ENCODE results near the gene KANSL1.

KANSL1 gene

DNA sequence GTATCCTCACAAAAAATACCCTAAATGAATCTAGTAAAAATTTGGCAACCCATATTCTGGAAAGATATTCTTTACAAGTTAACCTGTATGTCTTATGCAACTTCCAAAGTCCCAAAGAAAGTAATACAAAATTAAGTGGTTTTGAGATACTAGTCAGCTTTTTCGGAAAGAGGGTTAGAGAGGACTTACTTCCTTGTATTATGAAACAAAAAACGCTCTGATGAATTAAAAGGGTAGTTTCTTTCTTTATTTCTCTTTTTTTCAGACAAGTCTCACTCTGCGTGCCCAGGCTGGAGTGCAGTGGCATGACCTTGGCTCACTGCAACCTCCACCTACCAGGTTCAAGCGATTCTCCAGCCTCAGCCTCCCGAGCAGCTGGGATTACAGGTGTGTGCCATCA, 51.6 kb downstream of the KANSL1 start:
- TF ChIP-seq, protein P1, sequence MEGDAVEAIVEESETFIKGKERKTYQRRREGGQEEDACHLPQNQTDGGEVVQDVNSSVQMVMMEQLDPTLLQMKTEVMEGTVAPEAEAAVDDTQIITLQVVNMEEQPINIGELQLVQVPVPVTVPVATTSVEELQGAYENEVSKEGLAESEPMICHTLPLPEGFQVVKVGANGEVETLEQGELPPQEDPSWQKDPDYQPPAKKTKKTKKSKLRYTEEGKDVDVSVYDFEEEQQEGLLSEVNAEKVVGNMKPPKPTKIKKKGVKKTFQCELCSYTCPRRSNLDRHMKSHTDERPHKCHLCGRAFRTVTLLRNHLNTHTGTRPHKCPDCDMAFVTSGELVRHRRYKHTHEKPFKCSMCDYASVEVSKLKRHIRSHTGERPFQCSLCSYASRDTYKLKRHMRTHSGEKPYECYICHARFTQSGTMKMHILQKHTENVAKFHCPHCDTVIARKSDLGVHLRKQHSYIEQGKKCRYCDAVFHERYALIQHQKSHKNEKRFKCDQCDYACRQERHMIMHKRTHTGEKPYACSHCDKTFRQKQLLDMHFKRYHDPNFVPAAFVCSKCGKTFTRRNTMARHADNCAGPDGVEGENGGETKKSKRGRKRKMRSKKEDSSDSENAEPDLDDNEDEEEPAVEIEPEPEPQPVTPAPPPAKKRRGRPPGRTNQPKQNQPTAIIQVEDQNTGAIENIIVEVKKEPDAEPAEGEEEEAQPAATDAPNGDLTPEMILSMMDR (IDR thresholded peaks at IDR 0.05; ENCODE audit: extremely low read depth, insufficient read depth, missing control alignments), result no peak
- in situ Hi-C loops (cut with MboI; ENCODE audit: low pct_unique_long_range_greater_than_20kb, low sequenced_read_pairs, unreplicated experiment), result loop anchor here (10.0 kb wide), 1 partner anchor 57 kb away; no protein-coding TSS in a partner anchor
- DNase-seq (ENCODE audit: low spot score), result no peak

DNA sequence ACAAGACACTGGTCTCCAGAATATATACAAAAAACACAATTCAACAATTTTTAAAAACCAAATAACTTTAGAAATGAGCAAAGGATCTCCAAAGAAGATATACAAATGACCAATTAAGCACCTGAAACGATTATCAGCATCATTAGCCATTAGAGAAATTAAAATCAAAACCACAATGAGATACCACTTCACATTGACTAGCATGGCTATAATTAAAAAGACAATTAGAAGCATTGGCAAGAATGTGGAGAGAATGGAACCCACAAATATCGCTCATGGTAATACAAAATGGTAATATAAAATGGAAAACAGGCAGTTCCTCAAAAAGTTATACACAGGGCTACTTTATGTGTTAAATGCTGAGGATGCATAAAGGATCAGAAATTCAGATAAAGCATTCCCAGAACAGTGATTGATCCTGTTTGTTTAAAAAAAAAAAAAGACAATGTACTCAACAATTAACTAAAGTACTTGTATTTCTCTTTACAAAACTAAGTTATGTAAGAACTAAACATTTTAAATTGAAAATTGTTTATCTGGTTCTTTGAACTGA, 52.5 kb downstream of the KANSL1 start:
- TF ChIP-seq, protein P1 (IDR thresholded peaks at IDR 0.05; ENCODE audit: extremely low read depth, insufficient read depth, missing control alignments), result no peak
- no peak for DNase-seq (ENCODE audit: low spot score)
- in situ Hi-C loops (cut with MboI; ENCODE audit: low pct_unique_long_range_greater_than_20kb, low sequenced_read_pairs, unreplicated experiment), result loop anchor here (10.0 kb wide), 1 partner anchor 56 kb away; no protein-coding TSS in a partner anchor

DNA sequence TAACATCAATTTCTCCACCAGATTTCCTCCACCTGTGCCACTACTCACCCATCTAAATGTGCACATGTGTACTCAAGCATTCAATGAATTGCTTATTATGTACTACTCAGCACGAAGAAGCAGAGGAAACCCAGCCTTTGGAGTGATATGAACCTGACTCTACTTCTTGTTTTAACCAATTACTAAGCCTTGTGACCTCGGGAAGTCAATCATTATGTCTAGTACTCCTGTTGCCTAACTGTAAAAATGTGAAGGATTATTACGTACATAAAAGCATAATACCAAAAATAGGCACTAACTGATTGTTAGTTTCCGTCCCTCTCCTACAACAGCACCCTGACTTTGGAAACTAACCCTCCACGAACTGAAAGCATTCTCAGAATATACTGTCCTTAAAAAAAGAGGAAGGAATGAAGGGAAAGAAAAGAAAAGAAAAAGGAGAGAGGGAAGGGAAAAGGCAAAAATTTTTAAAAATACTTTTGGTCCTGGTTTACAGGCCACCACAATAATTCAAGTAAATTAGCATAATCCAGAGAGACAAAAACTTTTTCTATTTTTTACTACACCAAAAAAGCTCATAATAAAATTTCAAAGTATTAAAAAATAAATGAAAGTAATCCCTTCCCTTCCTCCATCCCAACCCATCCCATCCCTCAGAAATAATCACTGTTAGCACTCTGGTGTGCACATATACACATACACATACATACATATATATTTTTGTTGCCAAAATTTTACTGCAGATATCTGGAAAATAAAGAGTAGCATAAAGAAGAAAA, 53.6 kb downstream of the KANSL1 start:
- TF ChIP-seq, protein P1 (IDR thresholded peaks at IDR 0.05; ENCODE audit: extremely low read depth, insufficient read depth, missing control alignments), result no peak
- DNase-seq (ENCODE audit: low spot score), result no peak
- in situ Hi-C loops (cut with MboI; ENCODE audit: low pct_unique_long_range_greater_than_20kb, low sequenced_read_pairs, unreplicated experiment), result loop anchor here (10.0 kb wide), 1 partner anchor 55 kb away; no protein-coding TSS in a partner anchor

DNA sequence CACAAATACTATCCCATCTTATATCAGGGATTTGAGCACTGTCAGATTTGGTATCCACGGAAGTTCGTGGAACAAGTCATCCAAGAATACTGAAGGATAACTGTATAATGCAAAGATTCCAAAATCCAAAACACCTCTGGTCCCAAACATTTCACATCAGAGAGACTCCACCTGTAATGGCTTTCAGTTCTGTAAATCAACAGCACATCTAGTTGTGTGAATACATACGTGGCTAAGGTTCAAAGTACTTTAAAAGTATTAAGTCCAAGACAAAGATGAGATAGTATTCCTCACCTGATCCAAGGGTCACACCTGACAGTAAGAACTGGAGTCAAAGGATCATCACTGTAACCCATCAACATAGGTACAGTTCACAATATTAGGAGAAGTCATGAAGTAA, 54.8 kb downstream of the KANSL1 start:
- DNase-seq (ENCODE audit: low spot score), result no peak
- TF ChIP-seq, protein P1 (IDR thresholded peaks at IDR 0.05; ENCODE audit: extremely low read depth, insufficient read depth, missing control alignments), result no peak
- in situ Hi-C loops (cut with MboI; ENCODE audit: low pct_unique_long_range_greater_than_20kb, low sequenced_read_pairs, unreplicated experiment), result no loop called here

DNA sequence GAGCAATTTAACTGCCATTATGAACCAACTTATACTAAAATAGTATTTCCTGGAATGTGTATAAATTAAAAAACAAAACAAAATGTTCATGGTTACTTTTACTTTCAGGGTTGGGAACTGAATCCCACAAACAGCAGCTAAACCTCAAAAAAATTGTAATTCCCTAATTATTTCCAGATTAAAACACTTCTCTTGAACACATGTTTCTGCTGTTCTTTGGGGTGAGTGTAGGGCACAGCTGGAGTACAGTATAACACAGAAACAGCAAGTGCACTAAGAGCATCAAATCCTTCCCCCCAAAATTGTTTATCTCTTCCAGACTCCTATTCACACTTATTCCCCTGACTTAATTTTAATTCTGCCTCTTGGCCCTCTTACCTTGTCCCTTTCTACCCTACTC, 56.4 kb downstream of the KANSL1 start:
- TF ChIP-seq, protein P1 (IDR thresholded peaks at IDR 0.05; ENCODE audit: extremely low read depth, insufficient read depth, missing control alignments), result no peak
- in situ Hi-C loops (cut with MboI; ENCODE audit: low pct_unique_long_range_greater_than_20kb, low sequenced_read_pairs, unreplicated experiment), result no loop called here
- no peak for DNase-seq (ENCODE audit: low spot score)

DNA sequence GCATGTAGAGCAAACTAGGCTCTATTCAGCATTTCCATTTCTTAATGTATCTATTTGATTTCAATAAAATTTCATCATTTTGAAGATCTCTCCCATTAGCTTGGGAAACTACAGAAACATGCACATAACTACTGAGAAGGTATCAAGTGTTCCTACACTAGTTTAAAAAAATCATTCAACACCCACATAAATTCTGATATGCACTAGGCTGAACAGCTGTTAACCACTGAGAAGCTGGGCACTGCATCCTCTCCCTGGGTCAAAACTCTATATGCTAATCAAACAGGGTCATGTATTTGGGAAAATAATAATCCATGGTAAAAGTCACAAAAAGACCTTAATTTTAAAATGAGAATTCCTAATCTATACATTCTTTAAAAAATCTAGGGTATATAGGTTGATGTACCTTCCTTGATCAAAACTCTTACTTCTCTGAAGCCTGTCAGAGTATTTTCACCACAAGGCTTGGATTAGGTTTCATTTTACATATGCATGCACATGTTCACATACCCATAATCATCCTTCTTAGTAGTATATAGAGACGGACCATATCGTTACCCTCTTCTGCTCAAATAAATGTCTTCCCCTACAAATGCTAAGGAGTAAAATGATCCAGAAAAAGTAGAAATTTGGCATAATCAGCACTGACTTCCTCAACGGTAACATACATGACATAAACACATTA, 57.2 kb downstream of the KANSL1 start:
- DNase-seq (ENCODE audit: low spot score), result no peak
- TF ChIP-seq, protein P1 (IDR thresholded peaks at IDR 0.05; ENCODE audit: extremely low read depth, insufficient read depth, missing control alignments), result no peak
- in situ Hi-C loops (cut with MboI; ENCODE audit: low pct_unique_long_range_greater_than_20kb, low sequenced_read_pairs, unreplicated experiment), result no loop called here
